KMS-11 (cell line): Measurements from ENCODE around the gene PRDM1.

ENCODE experiments used
- H2AFZ ChIP-seq: fragments of 200-600 bp; sonication (generic); 2 replicates; pipeline ENCODE4 v1.6.1; 2016; ENCODE audit warnings: antibody characterized with exemption, mixed run types, low read depth
- H3K27ac ChIP-seq: fragments of 200-600 bp; sonication (generic); 2 replicates; pipeline ENCODE4 v1.6.1; 2016; ENCODE audit warnings: mild to moderate bottlenecking, mixed run types
- H3K27me3 ChIP-seq: fragments of 200-600 bp; sonication (generic); 2 replicates; pipeline ENCODE4 v1.6.1; 2017; ENCODE audit warnings: mild to moderate bottlenecking, low read depth, mixed run types, moderate library complexity; ENCODE audit not compliant: insufficient read depth
- H3K36me3 ChIP-seq: fragments of 200-600 bp; sonication (generic); 2 replicates; pipeline ENCODE4 v1.6.1; 2017; ENCODE audit warnings: mild to moderate bottlenecking, mixed run types; ENCODE audit not compliant: insufficient read depth
- H3K4me1 ChIP-seq: fragments of 200-600 bp; sonication (generic); 2 replicates; pipeline ENCODE4 v1.6.1; 2016; ENCODE audit warnings: mild to moderate bottlenecking, low read depth, mixed run types; ENCODE audit not compliant: poor library complexity, severe bottlenecking
- H3K4me2 ChIP-seq: fragments of 200-600 bp; sonication (generic); 2 replicates; pipeline ENCODE4 v1.7.0; 2016; ENCODE audit warnings: mild to moderate bottlenecking, mixed run types
- H3K4me3 ChIP-seq: fragments of 200-600 bp; sonication (generic); IDR thresholded peaks from 2 replicates; pipeline ENCODE4 v1.6.1; 2017; ENCODE audit warnings: low read depth, low read length, mixed read lengths; ENCODE audit not compliant: insufficient read depth
- H3K79me2 ChIP-seq: fragments of 200-600 bp; sonication (generic); 2 replicates; pipeline ENCODE4 v1.6.1; 2016; ENCODE audit warnings: low read depth, mixed run types; ENCODE audit not compliant: insufficient read depth
- H3K9ac ChIP-seq: fragments of 200-600 bp; sonication (generic); 2 replicates; pipeline ENCODE4 v1.6.1; 2016; ENCODE audit warnings: mild to moderate bottlenecking, mixed run types
- H4K20me1 ChIP-seq: fragments of 200-600 bp; sonication (generic); 2 replicates; pipeline ENCODE4 v1.6.1; 2016; ENCODE audit warnings: mild to moderate bottlenecking, mixed run types; ENCODE audit not compliant: insufficient read depth
- TF ChIP-seq, protein P1 (sequence below): fragments of 200-600 bp; sonication (generic); conservative IDR thresholded peaks from 2 replicates; pipeline ENCODE4 v1.6.1; 2017; ENCODE audit warnings: low read depth, mild to moderate bottlenecking, antibody characterized with exemption, low read length, moderate library complexity, mixed read lengths

The PRDM1 gene

DNA sequence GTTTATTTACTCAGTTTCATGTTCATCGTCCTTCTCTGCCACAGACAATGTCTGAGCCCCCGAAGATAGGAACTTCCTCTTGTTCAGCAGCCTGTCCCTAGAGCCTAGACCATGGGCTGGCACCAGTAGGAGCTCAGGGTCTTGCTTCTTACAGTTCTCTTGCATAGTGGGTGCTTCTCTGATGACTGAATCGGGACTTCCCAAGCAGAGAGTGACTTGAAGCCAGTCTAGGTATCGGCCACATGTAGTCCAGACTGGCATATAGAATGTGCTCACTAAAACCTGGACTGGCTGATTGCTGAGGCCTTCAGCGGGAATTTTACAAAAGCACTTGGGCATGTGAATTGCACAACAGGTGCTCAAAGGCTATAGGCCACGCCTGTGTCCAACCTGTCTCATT is 52.0 kb downstream of the PRDM1 start:
- Histone ChIP-seq H4K20me1 (no peaks in the 10 kb centered on the region), H3K4me1 (peaks cover 47% of the 10 kb centered on the region), H2AFZ (no peak overlapping the region; the same call in 1 of the 2 replicates), H3K4me2 (no peak overlapping the region), H3K79me2 (no peaks in the 10 kb centered on the region), H3K36me3 (no peaks in the 10 kb centered on the region), H3K27ac (no peak overlapping the region), H3K4me3 (no peak overlapping the region), H3K27me3 (no peaks in the 10 kb centered on the region), H3K9ac (no peak overlapping the region)
- TF ChIP-seq, protein P1, sequence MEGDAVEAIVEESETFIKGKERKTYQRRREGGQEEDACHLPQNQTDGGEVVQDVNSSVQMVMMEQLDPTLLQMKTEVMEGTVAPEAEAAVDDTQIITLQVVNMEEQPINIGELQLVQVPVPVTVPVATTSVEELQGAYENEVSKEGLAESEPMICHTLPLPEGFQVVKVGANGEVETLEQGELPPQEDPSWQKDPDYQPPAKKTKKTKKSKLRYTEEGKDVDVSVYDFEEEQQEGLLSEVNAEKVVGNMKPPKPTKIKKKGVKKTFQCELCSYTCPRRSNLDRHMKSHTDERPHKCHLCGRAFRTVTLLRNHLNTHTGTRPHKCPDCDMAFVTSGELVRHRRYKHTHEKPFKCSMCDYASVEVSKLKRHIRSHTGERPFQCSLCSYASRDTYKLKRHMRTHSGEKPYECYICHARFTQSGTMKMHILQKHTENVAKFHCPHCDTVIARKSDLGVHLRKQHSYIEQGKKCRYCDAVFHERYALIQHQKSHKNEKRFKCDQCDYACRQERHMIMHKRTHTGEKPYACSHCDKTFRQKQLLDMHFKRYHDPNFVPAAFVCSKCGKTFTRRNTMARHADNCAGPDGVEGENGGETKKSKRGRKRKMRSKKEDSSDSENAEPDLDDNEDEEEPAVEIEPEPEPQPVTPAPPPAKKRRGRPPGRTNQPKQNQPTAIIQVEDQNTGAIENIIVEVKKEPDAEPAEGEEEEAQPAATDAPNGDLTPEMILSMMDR = no peak

DNA sequence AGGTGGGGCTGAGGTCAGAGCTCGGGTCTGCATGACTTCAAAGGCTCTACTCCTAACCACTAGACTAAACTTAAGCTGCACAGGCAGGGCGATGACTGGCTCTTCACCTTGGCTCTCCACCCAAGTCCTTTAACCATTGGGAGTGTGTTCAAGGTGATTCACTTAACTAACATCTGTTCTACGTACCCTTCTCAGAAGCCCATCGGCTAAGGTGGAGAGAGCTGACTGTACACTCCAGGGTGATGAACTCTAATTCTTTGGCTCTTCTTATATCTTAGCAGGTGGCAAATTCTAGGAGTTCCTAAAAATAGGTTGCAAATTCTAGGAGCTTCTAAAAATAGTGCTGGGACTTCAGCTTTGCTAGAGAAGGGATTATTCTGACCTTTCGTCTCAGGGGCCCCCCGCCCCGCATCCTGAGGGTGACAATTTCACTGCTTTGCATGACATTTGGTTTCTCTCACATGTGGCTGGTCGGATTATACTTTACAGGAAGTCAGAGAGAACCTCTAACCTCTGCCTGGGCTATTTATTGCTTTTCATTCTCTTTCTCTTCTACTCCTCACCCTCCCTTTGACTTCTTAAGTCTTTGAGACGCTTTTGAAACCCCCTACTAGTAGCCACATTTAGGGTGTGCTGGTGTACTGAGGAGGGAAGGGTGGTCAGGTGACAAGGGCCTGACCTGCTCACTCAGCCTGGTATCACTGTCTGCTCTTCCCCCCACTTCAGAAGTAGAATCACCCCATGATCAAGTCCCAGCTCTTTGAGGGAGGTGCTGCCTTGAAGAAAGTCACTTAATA is 55.5 kb downstream of the PRDM1 start:
- Histone ChIP-seq H3K9ac (peak overlapping the region; percentile 27; the same call in 1 of the 2 replicates), H3K4me2 (peak overlapping the region; percentile 69), H3K27me3 (no peaks in the 10 kb centered on the region), H3K79me2 (no peaks in the 10 kb centered on the region), H3K27ac (peak overlapping the region; percentile 91), H3K4me1 (peaks cover 81% of the 10 kb centered on the region), H4K20me1 (no peaks in the 10 kb centered on the region), H2AFZ (peak overlapping the region; percentile 30; the same call in 1 of the 2 replicates), H3K36me3 (no peaks in the 10 kb centered on the region), H3K4me3 (no peak overlapping the region)
- TF ChIP-seq, protein P1 = no peak

DNA sequence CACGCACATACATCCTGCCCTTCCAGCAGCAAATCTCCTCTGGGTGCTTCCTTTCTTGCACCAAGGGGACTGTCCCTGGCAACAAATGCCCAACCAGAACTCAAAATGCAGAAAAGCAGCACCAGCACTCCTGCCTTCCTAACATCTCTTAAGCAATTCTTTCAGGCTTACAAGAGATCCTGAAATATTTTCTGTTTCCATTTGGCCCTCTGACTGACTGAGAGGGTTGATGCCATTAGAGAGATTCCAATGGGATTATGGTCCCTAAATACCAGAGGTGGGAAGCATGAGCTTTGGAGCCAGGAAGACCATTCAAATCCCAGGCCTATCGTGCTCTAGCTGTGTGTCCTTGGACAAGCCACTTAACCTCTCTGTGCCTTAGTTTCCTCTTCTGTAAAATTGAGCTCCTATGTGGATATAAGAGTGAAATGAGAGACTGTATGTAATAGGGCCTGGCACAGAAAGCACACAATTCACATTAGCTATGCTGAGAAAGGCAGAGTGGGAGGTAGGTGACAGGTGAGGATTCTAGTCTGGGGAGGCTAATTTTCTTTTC is 56.8 kb downstream of the PRDM1 start:
- TF ChIP-seq, protein P1 = no peak
- Histone ChIP-seq H2AFZ (no peak overlapping the region), H3K27me3 (no peaks in the 10 kb centered on the region), H3K36me3 (no peaks in the 10 kb centered on the region), H3K4me3 (no peak overlapping the region), H3K79me2 (no peaks in the 10 kb centered on the region), H3K4me1 (peaks cover 87% of the 10 kb centered on the region), H3K27ac (peak overlapping the region; percentile 91), H3K9ac (peak overlapping the region; percentile 27; the same call in 1 of the 2 replicates), H4K20me1 (no peaks in the 10 kb centered on the region), H3K4me2 (peak overlapping the region; percentile 69)

DNA sequence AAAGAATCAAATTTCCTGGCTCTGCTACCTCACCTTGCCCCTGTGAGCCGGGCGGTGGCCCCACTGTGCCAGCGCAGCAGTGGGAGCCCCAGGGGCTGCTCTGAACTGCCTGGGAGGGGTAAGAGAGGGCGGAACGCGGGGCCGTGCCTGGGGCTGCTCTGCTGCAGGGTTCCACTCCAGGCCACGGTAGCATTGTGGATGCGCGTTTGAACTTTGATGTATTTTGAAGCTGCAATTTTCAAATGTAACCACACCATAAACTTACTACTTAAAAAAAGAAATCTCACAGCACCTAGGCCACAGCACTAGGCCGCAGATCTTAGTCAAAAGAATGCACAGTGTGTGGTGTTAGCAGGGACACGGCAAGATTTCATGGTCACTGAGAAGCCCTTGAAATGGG is 57.5 kb downstream of the PRDM1 start:
- Histone ChIP-seq H3K4me2 (peak overlapping the region; percentile 69; the same call in 1 of the 2 replicates), H3K36me3 (no peaks in the 10 kb centered on the region), H3K79me2 (no peaks in the 10 kb centered on the region), H3K4me3 (no peak overlapping the region), H4K20me1 (no peaks in the 10 kb centered on the region), H2AFZ (no peak overlapping the region), H3K9ac (no peak overlapping the region), H3K27me3 (no peaks in the 10 kb centered on the region), H3K27ac (no peak overlapping the region; the same call in 1 of the 2 replicates), H3K4me1 (peaks cover 92% of the 10 kb centered on the region)
- TF ChIP-seq, protein P1 = no peak
